B cell (primary cell): ENCODE results near the gene AKT3. TPM values are rescaled to one million over a fixed set of nuclear protein-coding genes. Genes with fewer than 3 reads are reported as not detected.

Experiments
- ATAC-seq: fragments of 200-7000 bp; cut with Tn5 transposase; one replicate; pipeline ENCODE4 v1.10.0; 2021; ENCODE audit warnings: low read depth, mild to moderate bottlenecking, moderate number of reproducible peaks, moderate library complexity
- CTCF ChIA-PET: fragments of 350-600 bp; sonication (Branson Sonifier 250); formaldehyde crosslinking; loops from one replicate; lab custom pipeline; 2021; ENCODE audit warnings: antibody characterized with exemption, inconsistent platforms; lab: Charles Lee
- POLR2A ChIA-PET: fragments of 350-600 bp; sonication (Branson Sonifier 250); formaldehyde crosslinking; loops from one replicate; lab custom pipeline; 2021; ENCODE audit warnings: antibody characterized with exemption; lab: Charles Lee
- DNase-seq: peaks from one replicate; pipeline ENCODE4 v3.0.0; 2013
- H2AFZ ChIP-seq: 2 replicates; pipeline ENCODE4 v1.6.1; 2012; ENCODE audit warnings: mild to moderate bottlenecking, low read depth, low read length; ENCODE audit not compliant: insufficient read depth, poor library complexity, severe bottlenecking
- H3K27ac ChIP-seq, 2 donors: 1 replicate in 1 of 2; 2 replicates in 1 of 2; pipeline ENCODE4 v1.5.1; 2012 to 2013; ENCODE audit warnings: low read length in 2 of 2, mild to moderate bottlenecking in 2 of 2, moderate library complexity in 1 of 2
- H3K27me3 ChIP-seq, 4 experiments: fragments of 200-600 bp in 1 of 4; sonication (generic) in 1 of 4; replicated peaks in 1 of 4; 1 replicate in 2 of 4; 2 replicates in 2 of 4; pipeline versions ENCODE4 v1.6.1 to v1.7.0; 2013 to 2016; ENCODE audit warnings: low read length in 3 of 4, mild to moderate bottlenecking in 2 of 4, mixed read lengths in 1 of 4, moderate library complexity in 1 of 4; ENCODE audit not compliant: insufficient read depth in 4 of 4, control insufficient read depth in 3 of 4; ENCODE audit errors: control extremely low read depth in 1 of 4
- H3K36me3 ChIP-seq, 2 experiments: replicated peaks in 1 of 2; 1 replicate in 1 of 2; 2 replicates in 1 of 2; pipeline versions ENCODE4 v1.6.1 to v1.7.1; 2013; ENCODE audit warnings: low read length in 1 of 2; ENCODE audit not compliant: insufficient read depth in 2 of 2, control insufficient read depth in 1 of 2; ENCODE audit errors: control extremely low read depth in 1 of 2, extremely low read depth in 1 of 2
- H3K4me1 ChIP-seq, 2 donors: fragments of 200-600 bp in 1 of 2; sonication (generic) in 1 of 2; 1 replicate in 1 of 2; 2 replicates in 1 of 2; pipeline versions ENCODE4 v1.5.1 to v1.6.1; 2013 to 2017; ENCODE audit warnings: low read length in 2 of 2; ENCODE audit not compliant: control insufficient read depth in 2 of 2, insufficient read depth in 2 of 2
- H3K4me2 ChIP-seq: replicated peaks from 2 replicates; pipeline ENCODE3; 2012; ENCODE audit warnings: mild to moderate bottlenecking, low read depth, low read length; ENCODE audit not compliant: poor library complexity, severe bottlenecking
- H3K4me3 ChIP-seq, 5 experiments: fragments of 200-600 bp in 1 of 5; sonication (generic) in 1 of 5; 1 replicate in 3 of 5; 2 replicates in 2 of 5; pipeline versions ENCODE4 v1.5.1 to v1.7.0; 2011 to 2016; ENCODE audit warnings: low read length in 4 of 5, mild to moderate bottlenecking in 4 of 5, low read depth in 2 of 5, control low read depth in 1 of 5, moderate library complexity in 1 of 5; ENCODE audit not compliant: insufficient read depth in 1 of 5; ENCODE audit errors: control extremely low read depth in 1 of 5, extremely low read depth in 1 of 5
- H3K79me2 ChIP-seq: fragments of 200-600 bp; sonication (generic); one replicate; pipeline ENCODE4 v1.6.0; 2016; ENCODE audit warnings: low read length; ENCODE audit not compliant: control insufficient read depth, insufficient read depth
- H3K9ac ChIP-seq: fragments of 200-600 bp; sonication (generic); 2 replicates; pipeline ENCODE4 v1.6.1; 2017; ENCODE audit warnings: mild to moderate bottlenecking, low read length, moderate library complexity
- H3K9me3 ChIP-seq, 3 donors: one replicate each; pipeline versions ENCODE4 v1.6.1 to v1.7.1; 2013; ENCODE audit warnings: low read length in 2 of 3; ENCODE audit not compliant: control insufficient read depth in 2 of 3, insufficient read depth in 1 of 3; ENCODE audit errors: control extremely low read depth in 1 of 3
- H4K20me1 ChIP-seq: 2 replicates; pipeline ENCODE4 v1.6.0; 2012; ENCODE audit warnings: mild to moderate bottlenecking, low read length; ENCODE audit not compliant: insufficient read depth, control insufficient read depth, poor library complexity, severe bottlenecking
- H3K27ac Mint-ChIP-seq: one replicate; pipeline ENCODE4 v1.8.0; 2021; ENCODE audit warnings: mixed read lengths
- H3K27me3 Mint-ChIP-seq: one replicate; pipeline ENCODE4 v1.8.0; 2021; ENCODE audit warnings: mixed read lengths
- H3K4me1 Mint-ChIP-seq: one replicate; pipeline ENCODE4 v1.8.0; 2021; ENCODE audit warnings: mixed read lengths
- H3K4me3 Mint-ChIP-seq: one replicate; pipeline ENCODE4 v1.8.0; 2021; ENCODE audit warnings: mixed read lengths
- H3K9me3 Mint-ChIP-seq: one replicate; pipeline ENCODE4 v1.8.0; 2022; ENCODE audit warnings: mixed read lengths; ENCODE audit not compliant: insufficient read depth
- EZH2 ChIP-seq: IDR thresholded peaks from 2 replicates; pipeline ENCODE4 v1.6.1; 2012; ENCODE audit warnings: borderline replicate concordance, low read depth, mild to moderate bottlenecking, moderate library complexity, low read length; ENCODE audit not compliant: insufficient read depth, poor library complexity, severe bottlenecking
- WGBS: methylation state at CpG from one replicate; pipeline ENCODE4 v1.1.5; 2013; ENCODE audit warnings: missing lambda C conversion rate; ENCODE audit not compliant: insufficient coverage; 5-methylcytosine and 5-hydroxymethylcytosine counted together
- intact Hi-C: fragments of 100-400 bp; cut with micrococcal nuclease; formaldehyde crosslinking; loops from one replicate; pipeline ENCODE4 v1.10.0; 2022
- polyA plus RNA-seq: library from polyadenylated mRNA; depleted of rRNA; stranded (reverse); fragments of >200 nt; gene quantifications from 2 replicates; pipeline ENCODE4 v1.2.3, GENCODE V29; 2012
- total RNA-seq, 2 donors: library from RNA; stranded (reverse); fragments of 120-200 nt in 1 of 2; gene quantifications; 1 replicate in 1 of 2; 2 replicates in 1 of 2; pipeline versions ENCODE4 v1.2.3 to v1.2.4, GENCODE V29; 2013 to 2022
- TF ChIP-seq, protein P1 (sequence below): fragments of 200-600 bp; IDR thresholded peaks from one replicate; pipeline ENCODE4 v1.8.0; 2022; ENCODE audit warnings: antibody characterized with exemption, mild to moderate bottlenecking

The AKT3 gene
- total and polyA plus RNA-seq, 2 donors (not counting 1 experiment from before 2014, with no cell fraction given): 4.4 to 148 TPM

GRCh38 chr1:243738020-243738419, 112.0 kb downstream of the AKT3 start:
- Mint-ChIP-seq H3K27me3 (no peaks in the 10 kb centered on the region), H3K4me1 (peaks cover 27% of the 10 kb centered on the region), H3K4me3 (no peak overlapping the region), H3K27ac (no peak overlapping the region), H3K9me3 (no peaks in the 10 kb centered on the region)
- Histone ChIP-seq H3K36me3 (peaks cover 0 to 1% of the 10 kb centered on the region in 2 experiments), H3K27ac (no peak overlapping the region), H3K9ac (no peak overlapping the region), H3K4me1 (peaks cover 3 to 5% of the 10 kb centered on the region in 2 donors), H3K79me2 (no peaks in the 10 kb centered on the region), H3K4me2 (no peak overlapping the region), H2AFZ (no peak overlapping the region), H4K20me1 (no peaks in the 10 kb centered on the region), H3K27me3 (no peaks in the 10 kb centered on the region), H3K4me3 (no peak overlapping the region), H3K9me3 (peaks cover 0 to 3% (median 0%) of the 10 kb centered on the region in 3 donors)
- no CpG with 5 or more reads among the region's 1 CpG for WGBS
- ChIA-PET CTCF (interaction anchor here (0.7 to 1.3 kb wide), 3 partner anchors 10 to 27 kb away, joined by 3 read pairs; no protein-coding TSS in a partner anchor), POLR2A (no interaction called here)
- no peak for DNase-seq
- intact Hi-C loops: no loop called here
- TF ChIP-seq EZH2: no peak
- TF ChIP-seq, protein P1, sequence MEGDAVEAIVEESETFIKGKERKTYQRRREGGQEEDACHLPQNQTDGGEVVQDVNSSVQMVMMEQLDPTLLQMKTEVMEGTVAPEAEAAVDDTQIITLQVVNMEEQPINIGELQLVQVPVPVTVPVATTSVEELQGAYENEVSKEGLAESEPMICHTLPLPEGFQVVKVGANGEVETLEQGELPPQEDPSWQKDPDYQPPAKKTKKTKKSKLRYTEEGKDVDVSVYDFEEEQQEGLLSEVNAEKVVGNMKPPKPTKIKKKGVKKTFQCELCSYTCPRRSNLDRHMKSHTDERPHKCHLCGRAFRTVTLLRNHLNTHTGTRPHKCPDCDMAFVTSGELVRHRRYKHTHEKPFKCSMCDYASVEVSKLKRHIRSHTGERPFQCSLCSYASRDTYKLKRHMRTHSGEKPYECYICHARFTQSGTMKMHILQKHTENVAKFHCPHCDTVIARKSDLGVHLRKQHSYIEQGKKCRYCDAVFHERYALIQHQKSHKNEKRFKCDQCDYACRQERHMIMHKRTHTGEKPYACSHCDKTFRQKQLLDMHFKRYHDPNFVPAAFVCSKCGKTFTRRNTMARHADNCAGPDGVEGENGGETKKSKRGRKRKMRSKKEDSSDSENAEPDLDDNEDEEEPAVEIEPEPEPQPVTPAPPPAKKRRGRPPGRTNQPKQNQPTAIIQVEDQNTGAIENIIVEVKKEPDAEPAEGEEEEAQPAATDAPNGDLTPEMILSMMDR: no peak
- no peak for ATAC-seq

GRCh38 chr1:243735457-243735856, 114.6 kb downstream of the AKT3 start:
- Mint-ChIP-seq H3K4me1 (peaks cover 32% of the 10 kb centered on the region), H3K27me3 (no peaks in the 10 kb centered on the region), H3K4me3 (no peak overlapping the region), H3K9me3 (no peaks in the 10 kb centered on the region), H3K27ac (no peak overlapping the region)
- H3K27me3 ChIP-seq: no peaks in the 10 kb centered on the region
- ChIA-PET CTCF (no interaction called here), POLR2A (no interaction called here)
- WGBS: 76% methylated on average over 2 of the region's 3 CpGs
- TF ChIP-seq, protein P1: no peak
- no peak for TF ChIP-seq EZH2
- H3K9ac ChIP-seq: no peak overlapping the region
- no peaks in the 10 kb centered on the region for H4K20me1 ChIP-seq
- no peak overlapping the region for H3K4me3 ChIP-seq
- H3K79me2 ChIP-seq: no peaks in the 10 kb centered on the region
- peaks cover 0 to 1% of the 10 kb centered on the region in 2 experiments for H3K36me3 ChIP-seq
- ATAC-seq: no peak
- no peak for DNase-seq
- H3K4me2 ChIP-seq: no peak overlapping the region
- intact Hi-C loops: no loop called here
- peaks cover under 1 to 4% of the 10 kb centered on the region in 2 donors for H3K4me1 ChIP-seq
- no peak overlapping the region for H3K27ac ChIP-seq
- H2AFZ ChIP-seq: no peak overlapping the region
- peaks cover under 1 to 5% (median 3%) of the 10 kb centered on the region in 3 donors for H3K9me3 ChIP-seq
